ENCODE data around the gene MSANTD1.

Gene MSANTD1

DNA sequence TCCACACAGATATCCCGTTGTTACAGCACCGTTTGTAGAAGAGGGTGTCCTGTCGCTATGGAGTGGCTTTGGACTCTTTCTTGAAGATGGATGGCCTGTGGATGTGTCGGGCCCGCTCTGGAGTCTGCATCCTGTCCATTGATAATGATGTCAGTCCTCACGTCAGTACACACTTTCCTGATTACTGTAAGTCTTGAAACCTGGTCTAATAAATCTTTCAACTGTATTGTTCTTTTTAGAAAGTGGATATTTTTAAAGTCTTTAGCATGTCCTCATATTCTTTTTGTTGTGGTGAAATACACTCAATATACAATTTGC, 14.9 kb downstream of the MSANTD1 start:
- DNase-seq (ENCODE audit: low spot score): no peak

DNA sequence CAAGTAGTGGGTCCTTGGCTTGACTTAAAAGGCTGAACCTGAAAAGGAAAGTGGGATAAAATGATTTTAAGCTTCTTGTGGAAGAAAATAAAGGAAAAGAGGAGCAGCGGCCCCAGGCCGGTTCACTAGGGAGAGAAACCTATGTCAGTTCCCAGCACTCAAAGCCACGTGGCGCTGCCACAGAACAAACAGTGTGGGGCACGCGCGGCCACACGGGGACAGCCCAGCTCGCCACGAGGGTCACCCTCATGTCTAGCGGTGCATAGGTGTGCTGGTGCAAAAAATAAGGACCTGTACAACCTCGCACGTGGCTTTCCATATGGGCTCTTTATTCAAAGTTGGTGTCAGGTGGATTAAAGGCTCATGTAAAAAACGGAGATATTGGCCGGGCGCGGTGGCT, 17.1 kb downstream of the MSANTD1 start:
- DNase-seq (ENCODE audit: low spot score): no peak

GRCh38 chr4:3267576-3268394, 18.8 kb downstream of the MSANTD1 start:
- DNase-seq (ENCODE audit: low spot score): no peak

- DNase-seq (ENCODE audit: low spot score): no peak
Observed at GRCh38 chr4:3268395-3269104, 19.6 kb downstream of the MSANTD1 start.

DNA sequence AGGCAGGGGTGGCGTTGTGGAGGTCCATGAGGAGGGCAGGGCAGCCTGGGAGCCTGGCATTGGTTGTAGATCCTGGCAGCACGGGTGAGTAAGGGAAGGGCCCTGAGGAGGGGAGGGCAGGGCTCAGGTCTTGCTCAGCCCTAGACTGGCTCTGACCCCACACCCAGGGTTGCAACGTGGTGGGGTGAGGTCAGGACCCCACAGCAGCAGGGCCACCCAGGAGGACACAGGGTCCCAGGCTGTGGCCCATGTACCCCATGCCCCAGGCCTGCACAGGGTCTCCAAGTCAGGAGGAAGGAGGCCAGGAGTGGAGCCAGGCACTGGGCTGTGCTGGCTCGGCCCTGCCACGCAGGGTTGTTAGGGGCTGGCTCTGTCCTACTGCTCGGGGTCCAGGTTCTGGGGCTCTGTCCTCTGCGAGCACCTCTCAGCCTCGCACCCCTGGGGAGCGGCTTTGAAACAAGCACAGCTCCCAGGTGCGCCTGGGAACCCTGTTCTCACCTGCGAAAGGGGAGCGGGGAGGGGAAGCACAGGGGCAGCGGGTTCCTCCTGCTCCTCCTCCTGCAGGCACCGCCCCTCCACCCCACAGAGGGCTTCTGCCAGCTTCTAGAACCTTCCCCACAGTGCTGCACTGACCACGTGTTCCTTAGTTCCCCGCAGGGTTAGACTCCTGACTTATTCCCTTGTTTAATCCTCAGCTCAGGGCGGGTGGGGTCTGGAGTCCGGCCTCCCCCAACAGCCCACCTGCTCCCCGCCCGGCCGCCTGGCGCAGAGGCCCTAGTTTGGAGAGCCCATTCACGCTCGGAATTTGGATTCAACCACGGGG, 20.4 kb downstream of the MSANTD1 start:
- DNase-seq (ENCODE audit: low spot score): no peak

- no peak for DNase-seq (ENCODE audit: low spot score)
Observed at GRCh38 chr4:3269991-3270611, 21.1 kb downstream of the MSANTD1 start.

GRCh38 chr4:3271131-3271530, 22.2 kb downstream of the MSANTD1 start:
- DNase-seq (ENCODE audit: low spot score): no peak

DNA sequence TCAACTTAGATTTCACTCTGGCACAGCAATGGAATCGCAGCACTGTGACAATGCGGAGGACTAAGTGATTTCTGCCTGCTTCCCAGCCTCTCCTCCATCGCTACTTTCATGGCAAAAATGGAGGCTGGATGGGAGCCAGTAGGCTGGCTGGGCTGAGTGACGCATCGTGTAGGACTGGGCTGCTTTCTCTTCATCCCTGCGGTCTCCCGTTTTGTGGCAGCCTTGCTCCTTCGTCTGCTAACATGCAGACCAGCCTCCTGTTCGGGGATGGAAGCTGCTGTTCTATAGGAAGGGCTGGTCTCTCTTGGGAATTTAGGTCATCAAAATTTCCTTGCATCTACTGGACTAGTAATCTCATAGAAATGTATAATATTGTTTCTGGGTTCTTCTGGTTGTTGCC, 28.0 kb downstream of the MSANTD1 start:
- no peak for DNase-seq (ENCODE audit: low spot score)

- DNase-seq (ENCODE audit: low spot score): no peak
Observed at GRCh38 chr4:3280466-3280865, 31.5 kb downstream of the MSANTD1 start.

DNA sequence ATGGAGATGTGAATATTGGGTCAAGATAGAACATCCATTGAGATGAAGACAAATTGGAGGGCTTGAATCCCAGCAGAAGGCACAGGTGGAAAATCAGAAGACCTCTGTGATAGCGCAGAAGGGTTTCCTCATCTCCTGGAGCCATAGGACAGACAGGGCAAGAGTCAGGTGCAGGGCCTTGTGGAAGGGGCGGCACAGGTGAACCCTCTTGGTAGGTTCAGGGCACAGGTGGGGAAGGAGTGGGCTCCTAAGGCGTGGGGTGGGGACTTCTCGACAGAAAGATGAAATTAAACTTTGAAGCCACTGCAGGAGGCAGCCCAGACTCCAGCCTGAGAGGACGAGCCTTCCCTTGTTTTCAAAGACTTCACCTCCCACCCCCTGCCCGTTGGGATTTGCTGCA, 34.5 kb downstream of the MSANTD1 start:
- DNase-seq (ENCODE audit: low spot score): no peak

- no peak for DNase-seq (ENCODE audit: low spot score)
Observed at GRCh38 chr4:3283916-3284315, 35.0 kb downstream of the MSANTD1 start.

DNA sequence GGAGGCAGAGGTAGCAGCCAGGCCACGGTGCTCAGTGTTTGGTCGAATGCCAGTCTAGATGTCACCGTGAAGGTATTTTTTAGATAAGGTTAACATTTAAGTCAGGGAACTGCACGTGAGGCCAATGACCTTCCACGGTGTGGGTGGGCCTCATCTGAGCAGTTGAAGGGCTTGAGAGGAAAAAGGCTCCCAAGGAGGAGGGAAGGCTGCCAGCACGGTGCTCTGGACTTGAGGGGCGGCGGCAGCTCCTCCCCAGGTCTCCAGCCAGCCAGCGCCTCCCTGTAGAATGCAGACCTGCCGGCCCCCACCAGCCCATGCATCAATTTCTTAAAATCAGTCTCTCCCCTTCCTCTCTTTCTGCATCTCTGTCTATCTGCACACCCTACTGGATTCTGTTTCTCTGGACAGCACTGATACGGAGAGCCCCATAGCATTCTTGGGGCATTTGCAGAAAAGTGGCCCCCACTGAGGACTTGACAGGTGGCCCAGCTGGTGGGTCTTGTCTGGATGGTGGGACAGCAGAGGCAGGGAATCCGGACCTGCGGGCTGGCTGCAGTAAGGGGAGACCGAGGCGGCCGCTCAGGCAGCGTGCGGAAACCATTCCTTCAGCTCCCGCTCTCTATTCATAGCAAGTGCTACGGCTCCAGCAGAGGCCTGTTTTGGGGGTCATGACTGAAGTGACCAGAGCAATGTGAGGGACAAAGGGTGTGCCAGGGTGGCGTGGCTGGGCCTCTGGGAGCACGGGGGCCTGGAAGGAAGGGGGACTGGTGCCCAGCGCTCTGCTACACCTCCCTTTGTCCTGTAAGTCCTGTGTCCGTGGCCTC, 36.0 kb downstream of the MSANTD1 start:
- DNase-seq (ENCODE audit: low spot score): no peak

- DNase-seq (ENCODE audit: low spot score): no peak
Observed at GRCh38 chr4:3285558-3286334, 36.8 kb downstream of the MSANTD1 start.

- no peak for DNase-seq (ENCODE audit: low spot score)
Observed at GRCh38 chr4:3286335-3287175, 37.6 kb downstream of the MSANTD1 start.

- DNase-seq (ENCODE audit: low spot score): no peak
Observed at GRCh38 chr4:3287271-3287971, 38.5 kb downstream of the MSANTD1 start.

GRCh38 chr4:3287972-3288570, 39.1 kb downstream of the MSANTD1 start:
- DNase-seq (ENCODE audit: low spot score): no peak

GRCh38 chr4:3288571-3289094, 39.7 kb downstream of the MSANTD1 start:
- DNase-seq (ENCODE audit: low spot score): no peak

DNA sequence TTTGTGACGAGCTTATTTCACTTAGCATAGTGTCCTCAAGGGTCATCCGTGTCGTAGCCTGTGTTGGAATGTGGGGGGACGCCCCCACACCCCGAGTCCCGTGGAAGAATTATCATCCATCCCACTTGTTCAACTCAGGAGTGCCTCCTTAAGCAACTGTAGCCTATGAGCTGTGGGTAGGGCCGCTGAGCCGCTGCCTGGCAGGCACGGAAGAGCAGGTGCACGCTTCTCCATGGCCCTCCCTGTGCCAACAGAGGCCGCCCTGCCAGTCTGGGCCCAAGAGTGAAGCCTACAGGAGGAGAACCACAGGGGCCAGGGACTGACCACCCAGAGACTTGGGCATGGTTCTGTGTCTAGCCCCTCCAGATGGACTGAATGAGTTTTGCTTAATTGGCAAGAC, 41.5 kb downstream of the MSANTD1 start:
- DNase-seq (ENCODE audit: low spot score): no peak

Data from RKO (cell line).